Panc1 (cell line): Measurements from ENCODE around the gene RPL7L1. TPM values are rescaled to one million over a fixed set of nuclear protein-coding genes. Genes with fewer than 3 reads are reported as not detected.

Source experiments
- ATAC-seq: fragments of 200-7000 bp; cut with Tn5 transposase; 2 replicates; pipeline ENCODE4 v1.9.1; 2020; ENCODE audit warnings: mild to moderate bottlenecking, moderate library complexity
- BruUV-seq: library from RNA; stranded (reverse); fragments of 400-500 nt; replicated peaks from 2 replicates; lab custom pipeline; 2021; lab: Mats Ljungman, UMichigan
- CTCF ChIA-PET: fragments of 300-600 bp; sonication (Branson Sonifier 250); formaldehyde crosslinking; loops from one replicate; lab custom pipeline; 2022; ENCODE audit warnings: antibody characterized with exemption; lab: Charles Lee
- POLR2A ChIA-PET: fragments of 300-600 bp; sonication (Branson Sonifier 250); formaldehyde crosslinking; loops from one replicate; lab custom pipeline; 2022; ENCODE audit warnings: antibody characterized with exemption; lab: Charles Lee
- DNase-seq: peaks from one replicate; pipeline ENCODE4 v3.0.0-alpha.2; 2010; ENCODE audit warnings: low read depth, low spot score
- H3K27ac ChIP-seq: 2 replicates; pipeline ENCODE4 v1.5.1; 2011; ENCODE audit warnings: mild to moderate bottlenecking, low read length, inconsistent platforms
- H3K27me3 ChIP-seq: fragments of 200-500 bp; sonication (Bioruptor generic); 2 replicates; pipeline ENCODE4 v1.6.0; 2014; ENCODE audit warnings: low read length, inconsistent platforms; ENCODE audit not compliant: control insufficient read depth, insufficient read depth
- H3K36me3 ChIP-seq: fragments of 200-500 bp; sonication (Bioruptor generic); 2 replicates; pipeline ENCODE4 v1.5.1; 2014; ENCODE audit warnings: inconsistent platforms, mild to moderate bottlenecking, low read length, moderate library complexity; ENCODE audit not compliant: control insufficient read depth, insufficient read depth
- H3K4me1 ChIP-seq: 2 replicates; pipeline ENCODE4 v1.5.1; 2011; ENCODE audit warnings: inconsistent platforms, mild to moderate bottlenecking, low read length, moderate library complexity; ENCODE audit not compliant: control insufficient read depth, insufficient read depth
- H3K4me3 ChIP-seq, 2 experiments: 2 replicates each; pipeline ENCODE4 v1.5.1; 2011 to 2012; ENCODE audit warnings: low read depth in 2 of 2, low read length in 2 of 2, mild to moderate bottlenecking in 2 of 2, inconsistent platforms in 1 of 2, moderate library complexity in 1 of 2
- H3K9me3 ChIP-seq: fragments of 200-500 bp; sonication (Bioruptor generic); 2 replicates; pipeline ENCODE4 v1.5.1; 2014; ENCODE audit warnings: low read depth, mild to moderate bottlenecking, inconsistent platforms, low read length, moderate library complexity; ENCODE audit not compliant: control insufficient read depth, insufficient read depth
- CTCF ChIP-seq: fragments of 450-650 bp; IDR thresholded peaks from 2 replicates; pipeline ENCODE4 v1.5.1; 2017; ENCODE audit warnings: mild to moderate bottlenecking
- POLR2AphosphoS5 ChIP-seq: IDR thresholded peaks from 2 replicates; pipeline ENCODE4 v1.6.1; 2012; ENCODE audit warnings: mild to moderate bottlenecking, low read depth, low read length, moderate library complexity
- REST ChIP-seq, 2 experiments: IDR thresholded peaks; 2 replicates each; pipeline ENCODE4 v1.6.1; 2011 to 2012; ENCODE audit warnings: low read depth in 2 of 2, control low read depth in 1 of 2, low read length in 1 of 2, mild to moderate bottlenecking in 1 of 2, moderate library complexity in 1 of 2; ENCODE audit not compliant: insufficient read depth in 1 of 2
- SIN3A ChIP-seq: IDR thresholded peaks from 2 replicates; pipeline ENCODE4 v1.6.1; 2012; ENCODE audit warnings: low read depth, mild to moderate bottlenecking, low read length, moderate library complexity, borderline replicate concordance; ENCODE audit not compliant: insufficient read depth
- TCF7L2 ChIP-seq: IDR thresholded peaks from 2 replicates; pipeline ENCODE4 v1.6.1; 2011; ENCODE audit warnings: mild to moderate bottlenecking, low read depth, low read length, inconsistent platforms
- in situ Hi-C: cut with HindIII; loops from 2 replicates; pipeline ENCODE4 v1.10.0; 2016; ENCODE audit warnings: low sequenced_read_pairs, low pct_unique_long_range_greater_than_20kb
- intact Hi-C: fragments of 100-400 bp; cut with micrococcal nuclease; formaldehyde crosslinking; loops from one replicate; pipeline ENCODE4 v1.10.0; 2022; ENCODE audit not compliant: unreplicated experiment
- total RNA-seq: library from RNA; stranded (reverse); gene quantifications from one replicate; pipeline ENCODE4 v1.2.1, GENCODE V29; 2021; ENCODE audit not compliant: unreplicated experiment

RPL7L1 gene
- total RNA-seq, 1 experiment from 2014 or later = 109 TPM

GRCh38 chr6:42834056-42834455 lies 45.4 kb upstream of the RPL7L1 start:
- in situ Hi-C loops (no loop called here), intact Hi-C loops (no loop called here)
- Histone ChIP-seq H3K36me3 (peaks cover 1% of the 10 kb centered on the region; the same call in 1 of the 2 replicates), H3K27ac (no peak overlapping the region), H3K4me1 (no peaks in the 10 kb centered on the region), H3K4me3 (no peak overlapping the region), H3K27me3 (no peaks in the 10 kb centered on the region), H3K9me3 (no peaks in the 10 kb centered on the region)
- POLR2A ChIA-PET = no interaction called here
- CTCF ChIA-PET = no interaction called here
- no peak for TF ChIP-seq CTCF
- no peak for TF ChIP-seq POLR2AphosphoS5
- TF ChIP-seq TCF7L2 = no peak
- TF ChIP-seq SIN3A = no peak
- TF ChIP-seq REST (IDR thresholded peaks at IDR 0.05; ENCODE audit: insufficient read depth in 1 of 2, low read depth in 2 of 2, low read length in 1 of 2) = no peak
- BruUV-seq = no TSS peak
- ATAC-seq (no peak), DNase-seq (no peak)

- Histone ChIP-seq H3K27me3 (no peaks in the 10 kb centered on the region), H3K36me3 (no peaks in the 10 kb centered on the region), H3K27ac (no peak overlapping the region), H3K9me3 (no peaks in the 10 kb centered on the region), H3K4me1 (no peaks in the 10 kb centered on the region), H3K4me3 (no peak overlapping the region)
- ChIA-PET CTCF (no interaction called here), POLR2A (no interaction called here)
- intact Hi-C loops = no loop called here
- no peak for TF ChIP-seq CTCF
- in situ Hi-C loops = no loop called here
- no TSS peak for BruUV-seq
- ATAC-seq (no peak), DNase-seq (no peak)
These were observed 37.4 kb upstream of the RPL7L1 start for GRCh38 chr6:42841844-42842584.
